Spleen (tissue), 11 donors: ENCODE results near the gene HLCS. TPM values are rescaled to one million over a fixed set of nuclear protein-coding genes. Genes with fewer than 3 reads are reported as not detected.

Experiments used
- DNase-seq: peaks from one replicate; pipeline ENCODE4 v3.0.0-alpha.2; 2020
- H3K27ac ChIP-seq, 8 donors: fragments of 200-600 bp; sonication (generic) in 7 of 8; 1 replicate in 4 of 8; 2 replicates in 4 of 8; pipeline versions ENCODE4 v1.5.0 to v1.8.0; 2016 to 2021; ENCODE audit warnings: inconsistent platforms in 4 of 8, mild to moderate bottlenecking in 4 of 8, moderate library complexity in 1 of 8
- H3K27me3 ChIP-seq, 7 donors: fragments of 200-600 bp; sonication (generic) in 6 of 7; replicated peaks in 1 of 7; 1 replicate in 4 of 7; 2 replicates in 3 of 7; pipeline versions ENCODE4 v1.5.0 to v1.8.0; 2016 to 2021; ENCODE audit warnings: inconsistent platforms in 3 of 7, mild to moderate bottlenecking in 1 of 7
- H3K36me3 ChIP-seq, 6 donors: fragments of 200-600 bp; sonication (generic) in 5 of 6; 1 replicate in 4 of 6; 2 replicates in 2 of 6; pipeline versions ENCODE4 v1.5.0 to v1.8.0; 2016 to 2021; ENCODE audit warnings: inconsistent platforms in 2 of 6
- H3K4me1 ChIP-seq, 6 donors: fragments of 200-600 bp; sonication (generic) in 5 of 6; 1 replicate in 3 of 6; 2 replicates in 3 of 6; pipeline versions ENCODE4 v1.5.0 to v1.8.0; 2016 to 2021; ENCODE audit warnings: inconsistent platforms in 3 of 6
- H3K4me3 ChIP-seq, 8 donors: fragments of 200-600 bp; sonication (generic) in 7 of 8; 1 replicate in 4 of 8; 2 replicates in 4 of 8; pipeline versions ENCODE4 v1.5.0 to v1.8.0; 2016 to 2021; ENCODE audit warnings: inconsistent platforms in 4 of 8, mild to moderate bottlenecking in 4 of 8, moderate library complexity in 2 of 8
- H3K9me3 ChIP-seq, 8 donors: fragments of 200-600 bp; sonication (generic) in 7 of 8; 1 replicate in 4 of 8; 2 replicates in 4 of 8; pipeline versions ENCODE4 v1.5.0 to v1.8.0; 2016 to 2021; ENCODE audit warnings: inconsistent platforms in 4 of 8
- CTCF ChIP-seq, 11 experiments: fragments of 200-600 bp in 7 of 11; fragments of 450-650 bp in 4 of 11; sonication (generic) in 4 of 11; IDR thresholded peaks in 8 of 11; conservative IDR thresholded peaks in 3 of 11; 1 replicate in 7 of 11; 2 replicates in 4 of 11; pipeline versions ENCODE4 v1.4.0 to v1.8.0; 2016 to 2021; ENCODE audit warnings: antibody characterized with exemption in 11 of 11, inconsistent platforms in 4 of 11, mild to moderate bottlenecking in 1 of 11
- POLR2A ChIP-seq, 3 donors: fragments of 450-650 bp; IDR thresholded peaks; one replicate each; pipeline ENCODE4 v1.5.1; 2017; ENCODE audit warnings: antibody characterized with exemption in 3 of 3, mild to moderate bottlenecking in 1 of 3
- POLR2AphosphoS5 ChIP-seq, 3 donors: sonication (generic); formaldehyde crosslinking; IDR thresholded peaks; one replicate each; pipeline ENCODE4 v1.5.1; 2017; ENCODE audit warnings: antibody characterized with exemption in 3 of 3
- WGBS, 5 donors: extraction: QIAGEN DNeasy Blood & Tissue Kit in 3 of 5; methylation state at CpG; one replicate each; pipeline versions ENCODE4 v1.1.5 to v1.1.7; 2013 to 2018; 5-methylcytosine and 5-hydroxymethylcytosine counted together
- intact Hi-C: fragments of 100-400 bp; cut with DNase I; formaldehyde crosslinking; loops from one replicate; pipeline ENCODE4 v1.15.0; 2023; ENCODE audit warnings: low total_unique reads
- polyA plus RNA-seq, 3 donors: library from polyadenylated mRNA; stranded (reverse); fragments of 200-250 nt; gene quantifications; one replicate each; pipeline ENCODE4 v1.2.1, GENCODE V29; 2013
- total RNA-seq, 7 donors: library from RNA; depleted of rRNA in 3 of 7; stranded (reverse); fragments of >200 nt in 3 of 7; fragmentation: NEBNext Ultra II Directional in 4 of 7; extraction: Animal tissue kit (Norgen Biotek cat#: 25700) in 4 of 7; gene quantifications; one replicate each; pipeline versions ENCODE4 v1.1.0 to v1.2.1, GENCODE V29; 2016 to 2021
- donor health status: healthy with polysubstance abuse.
- donor health status: DM: no; HTN: no; CAD: no; lungs with moderate emphysema.
- donor health status: DM: no; HTN: no; CAD: no.
- donor health status: Bipolar disorder and iron deficiency.
- donor health status: healthy.
- donor health status: DM: no; HTN: no; CAD: no.
- donor health status: DM: yes; HTN: yes; CAD: no.

HLCS gene
- total and polyA plus RNA-seq, 10 donors = 1.7 to 22.8 (median 16.3) TPM

- no peak for TF ChIP-seq POLR2A (IDR thresholded peaks at IDR 0.05)
- TF ChIP-seq POLR2AphosphoS5 (IDR thresholded peaks at IDR 0.05) = no peak
- TF ChIP-seq CTCF (IDR thresholded peaks at IDR 0.05 in 8 of 11, conservative IDR thresholded peaks at IDR 0.05 in 3 of 11) = no peak
- 74 to 92% (median 86%) methylated on average over 9 of the region's 9 CpGs for WGBS, 5 donors
- Histone ChIP-seq H3K36me3 (no peaks in the 10 kb centered on the region), H3K27me3 (peaks cover 0 to 11% (median under 1%) of the 10 kb centered on the region in 7 donors), H3K4me1 (peaks cover 0 to 15% (median 7%) of the 10 kb centered on the region in 6 donors), H3K9me3 (no peaks in the 10 kb centered on the region), H3K4me3 (no peak overlapping the region), H3K27ac (no peak overlapping the region)
- intact Hi-C loops = no loop called here
- no peak for DNase-seq
Observed at GRCh38 chr21:36985751-36986594, 19.5 kb upstream of the HLCS start.

GRCh38 chr21:36981977-36982700, 15.7 kb upstream of the HLCS start:
- 69 to 78% (median 76%) methylated on average over 6 of the region's 6 CpGs for WGBS, 5 donors
- Histone ChIP-seq H3K27ac (no peak overlapping the region), H3K27me3 (peaks cover 0 to 20% (median 6%) of the 10 kb centered on the region in 7 donors), H3K9me3 (no peaks in the 10 kb centered on the region), H3K36me3 (no peaks in the 10 kb centered on the region), H3K4me1 (peaks cover 3 to 23% (median 19%) of the 10 kb centered on the region in 6 donors), H3K4me3 (no peak overlapping the region)
- no peak for TF ChIP-seq CTCF (IDR thresholded peaks at IDR 0.05 in 8 of 11, conservative IDR thresholded peaks at IDR 0.05 in 3 of 11)
- no peak for TF ChIP-seq POLR2A (IDR thresholded peaks at IDR 0.05)
- TF ChIP-seq POLR2AphosphoS5 (IDR thresholded peaks at IDR 0.05) = no peak
- intact Hi-C loops = no loop called here
- no peak for DNase-seq

- Histone ChIP-seq H3K36me3 (no peaks in the 10 kb centered on the region), H3K9me3 (no peaks in the 10 kb centered on the region), H3K27ac (no peak overlapping the region), H3K27me3 (peaks cover 0 to 20% (median 6%) of the 10 kb centered on the region in 7 donors), H3K4me3 (peak overlapping the region; percentile 23 to 68 (median 33)), H3K4me1 (peaks cover 3 to 29% (median 24%) of the 10 kb centered on the region in 6 donors)
- intact Hi-C loops = no loop called here
- no peak for DNase-seq
- TF ChIP-seq POLR2AphosphoS5 (IDR thresholded peaks at IDR 0.05) (no peak), CTCF (IDR thresholded peaks at IDR 0.05 in 8 of 11, conservative IDR thresholded peaks at IDR 0.05 in 3 of 11) (peak in 1 of 11 experiments; percentile 5)
- 7 to 23% (median 11%) methylated on average over 2 of the region's 2 CpGs for WGBS, 5 donors
Observed at GRCh38 chr21:36981049-36981391, 14.6 kb upstream of the HLCS start.
